ENCODE results near the gene GNB1L.
"Not testable (repeated sequence)": the region's sequence is repeated elsewhere in the genome, so short reads cannot be mapped to it uniquely, and the experiment has no call there.

- not testable (repeated sequence) for TF ChIP-seq EZH2phosphoT487 (IDR thresholded peaks at IDR 0.05; ENCODE audit: borderline replicate concordance, low read length); CTCF (conservative IDR thresholded peaks at IDR 0.05; ENCODE audit: low read depth, low read length)
Measured at GRCh38 chr22:19833327-19833726, 21.3 kb downstream of the GNB1L start.
